Neutrophil (primary cell): ENCODE data around the gene NFATC2.

Experiments
- H3K27ac ChIP-seq: fragments of 200-600 bp; sonication (generic); 2 replicates; pipeline ENCODE4 v1.5.1; 2016; ENCODE audit warnings: mild to moderate bottlenecking, moderate library complexity
- H3K27me3 ChIP-seq: fragments of 200-600 bp; sonication (generic); 2 replicates; pipeline ENCODE4 v1.6.0; 2016; ENCODE audit warnings: mild to moderate bottlenecking
- H3K36me3 ChIP-seq: fragments of 200-600 bp; sonication (generic); 2 replicates; pipeline ENCODE4 v1.5.1; 2017
- H3K4me1 ChIP-seq, 2 experiments: fragments of 200-600 bp in 1 of 2; sonication (generic) in 1 of 2; 1 replicate in 1 of 2; 2 replicates in 1 of 2; pipeline versions ENCODE4 v1.5.1 to v1.6.1; 2013 to 2016; ENCODE audit warnings: low read depth in 1 of 2, low read length in 1 of 2, mild to moderate bottlenecking in 1 of 2, moderate library complexity in 1 of 2; ENCODE audit not compliant: control insufficient read depth in 1 of 2, insufficient read depth in 1 of 2
- H3K4me3 ChIP-seq, 2 experiments: fragments of 200-600 bp in 1 of 2; sonication (generic) in 1 of 2; 1 replicate in 1 of 2; 2 replicates in 1 of 2; pipeline ENCODE4 v1.5.1; 2013 to 2016; ENCODE audit warnings: low read depth in 1 of 2, low read length in 1 of 2, mild to moderate bottlenecking in 1 of 2, moderate library complexity in 1 of 2
- H3K9me3 ChIP-seq: fragments of 200-600 bp; sonication (generic); 2 replicates; pipeline ENCODE4 v1.5.1; 2016
- CTCF ChIP-seq: fragments of 200-600 bp; sonication (generic); IDR thresholded peaks from 2 replicates; pipeline ENCODE4 v1.5.1; 2016; ENCODE audit warnings: antibody characterized with exemption

NFATC2 gene

GRCh38 chr20:51585148-51585547 is 42.6 kb upstream of the NFATC2 start:
- no peak for TF ChIP-seq CTCF
- Histone ChIP-seq H3K9me3 (no peaks in the 10 kb centered on the region), H3K4me3 (no peak overlapping the region), H3K27me3 (no peaks in the 10 kb centered on the region), H3K4me1 (no peaks in the 10 kb centered on the region), H3K27ac (no peak overlapping the region), H3K36me3 (no peaks in the 10 kb centered on the region)

GRCh38 chr20:51584737-51585136 is 42.2 kb upstream of the NFATC2 start:
- Histone ChIP-seq H3K9me3 (no peaks in the 10 kb centered on the region), H3K4me3 (no peak overlapping the region), H3K36me3 (no peaks in the 10 kb centered on the region), H3K4me1 (no peaks in the 10 kb centered on the region), H3K27me3 (no peaks in the 10 kb centered on the region), H3K27ac (no peak overlapping the region)
- TF ChIP-seq CTCF = no peak

GRCh38 chr20:51584116-51584515 is 41.6 kb upstream of the NFATC2 start:
- Histone ChIP-seq H3K9me3 (no peaks in the 10 kb centered on the region), H3K4me1 (no peaks in the 10 kb centered on the region), H3K4me3 (no peak overlapping the region), H3K36me3 (no peaks in the 10 kb centered on the region), H3K27me3 (no peaks in the 10 kb centered on the region), H3K27ac (no peak overlapping the region)
- TF ChIP-seq CTCF = no peak

GRCh38 chr20:51583499-51583898 is 41.0 kb upstream of the NFATC2 start:
- no peak overlapping the region for H3K27ac ChIP-seq
- no peaks in the 10 kb centered on the region for H3K36me3 ChIP-seq
- no peaks in the 10 kb centered on the region for H3K4me1 ChIP-seq
- no peaks in the 10 kb centered on the region for H3K27me3 ChIP-seq
- no peaks in the 10 kb centered on the region for H3K9me3 ChIP-seq
- H3K4me3 ChIP-seq = no peak overlapping the region
- no peak for TF ChIP-seq CTCF

GRCh38 chr20:51583073-51583472 is 40.6 kb upstream of the NFATC2 start:
- no peaks in the 10 kb centered on the region for H3K4me1 ChIP-seq
- H3K9me3 ChIP-seq = no peaks in the 10 kb centered on the region
- no peak overlapping the region for H3K27ac ChIP-seq
- TF ChIP-seq CTCF = no peak
- H3K27me3 ChIP-seq = no peaks in the 10 kb centered on the region
- no peak overlapping the region for H3K4me3 ChIP-seq
- no peaks in the 10 kb centered on the region for H3K36me3 ChIP-seq

GRCh38 chr20:51581571-51581970 is 39.1 kb upstream of the NFATC2 start:
- no peaks in the 10 kb centered on the region for H3K27me3 ChIP-seq
- no peaks in the 10 kb centered on the region for H3K36me3 ChIP-seq
- no peaks in the 10 kb centered on the region for H3K4me1 ChIP-seq
- H3K27ac ChIP-seq = no peak overlapping the region
- H3K9me3 ChIP-seq = no peaks in the 10 kb centered on the region
- no peak overlapping the region for H3K4me3 ChIP-seq
- TF ChIP-seq CTCF = no peak
